ENCODE measurements around the gene HOXB5.

Gene HOXB5

GRCh38 chr17:48615047-48615962 is 21.7 kb upstream of the HOXB5 start, which contains the start of gene HOXB8:
TSS of gene HOXB8 (minus strand) at chr17:48615292. CDS start at chr17:48614704, 588 bp downstream.
- no peak for DNase-seq

GRCh38 chr17:48613862-48614694 is 20.5 kb upstream of the HOXB5 start:
- DNase-seq: no peak

DNA sequence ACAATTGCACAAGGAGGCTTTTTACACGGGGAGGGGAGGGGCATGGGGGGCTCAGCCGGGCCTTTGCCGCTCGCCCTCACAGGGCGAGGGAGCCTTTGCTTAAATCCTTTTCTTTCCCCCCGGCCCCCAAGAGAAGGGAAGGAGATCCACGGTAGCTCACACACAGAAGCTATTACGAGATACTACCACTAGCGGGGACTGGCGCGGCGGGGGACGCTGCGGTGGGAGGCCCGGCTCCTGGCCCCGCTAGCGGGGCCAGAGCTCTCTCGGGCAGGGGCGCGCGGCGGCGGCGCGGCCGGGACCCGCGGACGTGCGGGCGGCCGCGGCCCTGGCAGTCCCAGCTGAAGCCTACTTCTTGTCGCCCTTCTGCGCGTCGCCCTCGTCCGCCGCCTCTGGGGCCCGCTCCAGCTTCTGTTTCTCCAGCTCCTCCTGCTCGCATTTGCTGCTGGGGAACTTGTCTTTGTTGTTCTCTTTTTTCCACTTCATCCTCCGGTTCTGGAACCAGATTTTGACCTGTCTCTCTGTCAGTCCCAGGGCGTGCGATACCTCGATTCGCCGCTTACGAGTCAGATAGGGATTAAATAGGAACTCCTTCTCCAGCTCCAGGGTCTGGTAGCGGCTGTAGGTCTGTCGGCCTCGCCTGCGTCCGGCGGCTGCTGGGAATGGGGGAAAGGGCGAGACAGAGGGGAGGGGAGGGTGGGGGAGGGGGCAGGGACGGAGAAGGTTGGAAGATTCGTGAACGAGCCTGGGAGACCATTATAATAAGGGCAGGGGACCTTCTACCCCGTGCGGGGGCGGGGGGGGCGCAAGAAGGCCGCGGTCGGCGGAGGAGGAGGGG is 19.5 kb upstream of the HOXB5 start:
- no peak for DNase-seq

DNA sequence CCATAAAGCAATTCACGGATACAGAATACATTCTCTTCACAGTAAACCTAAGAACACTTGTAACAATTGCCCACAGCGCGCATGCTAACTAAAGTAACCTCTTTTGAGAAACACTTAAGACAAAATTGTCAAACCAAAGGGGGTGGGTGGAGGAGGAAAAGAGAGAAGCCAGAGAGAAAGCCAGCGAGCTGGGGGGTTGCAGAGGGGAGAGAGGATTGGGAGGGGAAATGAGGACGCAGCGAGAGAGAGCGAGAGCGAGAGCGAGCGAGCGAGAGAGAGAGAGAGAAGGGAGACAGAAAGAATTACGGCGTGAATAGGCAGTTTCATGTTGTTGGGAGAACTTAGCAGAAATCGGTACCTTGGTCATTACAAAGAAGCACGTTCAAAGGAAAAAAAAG is 18.9 kb upstream of the HOXB5 start:
- DNase-seq: no peak

- DNase-seq: no peak
Measured at GRCh38 chr17:48611681-48612455, 18.3 kb upstream of the HOXB5 start.

- DNase-seq: no peak
Measured at GRCh38 chr17:48611213-48611612, 17.6 kb upstream of the HOXB5 start.

- DNase-seq: no peak
Measured at GRCh38 chr17:48610282-48611211, 17.0 kb upstream of the HOXB5 start, which contains the start of gene HOXB7. TSS of gene HOXB7 (minus strand) at chr17:48611017. CDS start at chr17:48610918, 99 bp downstream.

- DNase-seq: no peak
Measured at GRCh38 chr17:48609759-48610281, 16.2 kb upstream of the HOXB5 start.

DNA sequence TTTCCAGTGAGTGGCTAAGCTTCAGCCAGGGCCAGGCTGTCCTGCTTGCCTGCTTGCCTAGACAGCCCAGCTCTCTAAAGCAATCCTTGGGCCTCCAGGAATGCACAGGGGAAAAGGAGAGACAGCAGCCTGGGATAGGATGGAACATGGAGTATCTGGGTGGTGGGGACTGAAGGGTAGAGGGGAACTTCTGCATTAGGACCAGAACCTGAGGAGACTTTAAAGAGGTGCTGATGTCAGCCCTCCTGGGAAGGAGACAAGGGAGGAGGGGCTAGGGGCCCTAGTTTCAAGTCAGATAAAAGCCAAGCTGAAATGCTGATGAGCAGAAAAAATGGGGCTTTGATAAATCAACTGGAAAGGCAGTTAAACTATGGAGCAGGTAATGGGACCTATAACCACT is 15.5 kb upstream of the HOXB5 start:
- DNase-seq: no peak

GRCh38 chr17:48608494-48608834 is 14.9 kb upstream of the HOXB5 start:
- no peak for DNase-seq

DNA sequence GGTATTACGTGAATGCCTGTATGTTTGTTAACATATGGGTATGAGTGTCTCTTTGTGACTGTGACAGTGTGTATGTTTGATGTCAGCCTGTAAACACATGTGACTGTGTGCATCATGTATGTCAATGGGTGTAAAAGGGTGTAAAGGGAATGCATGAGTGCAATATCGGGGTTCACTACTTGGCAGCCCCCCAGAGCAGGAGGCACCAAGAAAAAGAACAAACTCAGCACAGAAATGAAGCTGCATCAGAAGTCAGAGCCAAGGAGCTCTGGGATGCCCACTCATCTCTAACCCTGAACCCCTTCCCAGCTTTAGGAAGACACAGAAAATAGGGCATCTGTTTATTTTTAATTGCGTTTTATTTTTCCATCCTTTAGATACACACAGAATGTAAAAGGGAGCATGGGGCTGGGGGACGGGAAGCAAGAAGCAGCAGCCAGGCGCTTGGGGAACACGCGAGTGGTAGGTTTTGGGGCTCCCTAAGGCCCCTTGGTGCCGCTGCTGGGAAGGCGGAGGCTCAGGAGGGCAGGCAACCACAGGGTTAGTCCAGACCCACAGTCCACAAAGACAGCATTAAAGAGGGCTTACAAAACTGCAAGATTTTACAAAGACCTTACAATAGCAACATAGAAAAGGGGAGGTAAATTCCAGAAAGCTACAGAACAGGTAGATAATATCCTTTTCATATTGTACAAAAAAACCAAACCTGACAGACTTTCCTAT is 13.5 kb upstream of the HOXB5 start:
- DNase-seq: no peak

- DNase-seq: no peak
Measured at GRCh38 chr17:48605991-48606891, 12.7 kb upstream of the HOXB5 start.

GRCh38 chr17:48605409-48605919 is 11.9 kb upstream of the HOXB5 start:
- DNase-seq: no peak

GRCh38 chr17:48604770-48605329 is 11.3 kb upstream of the HOXB5 start, which contains the start of gene HOXB6:
TSS of gene HOXB6 (minus strand) at chr17:48604986. CDS start at chr17:48598150, 6,836 bp downstream.
- DNase-seq: no peak

GRCh38 chr17:48603959-48604769 is 10.6 kb upstream of the HOXB5 start:
- no peak for DNase-seq

DNA sequence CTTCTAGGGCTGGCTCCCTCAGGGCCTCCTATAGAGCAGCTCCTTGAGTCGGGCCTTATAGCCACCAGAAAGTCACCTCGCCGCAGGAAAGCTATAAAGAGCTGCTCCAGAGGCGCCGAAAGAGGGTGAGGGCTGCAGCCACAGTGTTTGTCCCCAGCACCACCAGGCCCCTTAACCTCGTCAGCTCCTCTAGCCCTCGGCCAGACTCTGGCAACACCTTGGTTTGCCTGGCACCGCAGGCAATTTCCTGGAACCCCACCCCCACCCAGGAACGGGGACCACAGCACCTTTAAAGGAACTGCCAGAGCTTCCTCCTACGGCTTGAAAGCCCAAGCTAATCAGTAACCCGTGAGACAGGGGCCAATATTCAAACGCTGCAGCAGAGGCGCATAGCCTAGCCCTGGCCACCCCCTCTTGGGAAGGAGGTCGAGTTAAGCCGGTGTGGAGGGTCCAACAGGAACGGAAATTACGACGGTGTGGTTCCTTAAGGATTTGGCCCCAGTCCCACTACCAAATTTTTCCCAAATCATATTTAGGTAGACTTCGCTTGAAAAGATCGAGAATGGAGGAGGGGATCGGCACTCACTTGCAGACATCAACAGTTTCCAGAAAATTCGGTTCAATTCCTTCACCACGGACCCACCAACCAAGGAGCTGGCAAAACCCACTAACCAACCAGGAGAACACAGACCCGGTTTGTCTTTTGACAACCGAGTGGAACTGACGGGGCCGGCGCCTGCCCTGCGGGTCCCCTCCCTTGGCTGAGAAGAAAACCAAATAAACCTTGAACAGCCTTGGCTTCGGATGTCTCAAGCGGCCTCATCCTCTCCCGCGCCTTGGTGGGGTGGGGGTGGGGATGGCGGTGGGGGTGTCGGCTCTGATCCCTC is 8.2 kb upstream of the HOXB5 start:
- DNase-seq: no peak
